ENCODE measurements around the gene NMRAL1.

Gene NMRAL1

DNA sequence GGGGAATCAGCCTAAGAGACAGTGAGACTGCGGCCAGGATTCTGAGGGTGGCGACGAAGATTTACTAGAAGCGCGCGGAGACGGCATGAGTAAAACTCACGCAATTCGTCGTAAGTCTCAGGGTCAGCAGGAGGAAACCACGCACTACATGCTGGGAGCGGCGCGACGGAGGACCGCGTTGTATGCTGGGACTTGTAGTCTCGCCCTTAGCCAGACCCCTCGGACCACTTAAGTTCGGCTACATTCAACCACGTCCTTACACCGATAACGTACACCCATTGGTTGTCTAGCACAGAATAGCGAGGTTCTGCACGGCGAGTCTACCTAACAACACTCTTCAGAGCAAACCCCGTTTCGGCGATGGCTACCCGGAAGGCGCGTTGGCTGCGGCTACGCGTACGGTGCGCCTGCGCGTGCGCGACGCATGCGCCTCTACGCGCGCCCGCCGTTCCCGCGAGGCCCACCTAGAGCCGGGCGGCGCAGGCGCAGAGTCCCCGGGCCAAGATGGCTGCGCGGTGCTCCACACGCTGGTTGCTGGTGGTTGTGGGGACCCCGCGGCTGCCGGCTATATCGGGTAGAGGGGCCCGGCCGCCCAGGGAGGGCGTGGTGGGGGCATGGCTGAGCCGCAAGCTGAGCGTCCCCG is 48.9 kb downstream of the NMRAL1 start, which contains the start of gene DNAJA3:
Gene DNAJA3, plus strand, starts transcription at position 491 of the 643 bp plus-strand sequence. Its CDS starts 14 bp downstream, at position 505.
- Histone ChIP-seq H3K4me1 (ENCODE audit: control insufficient read depth, insufficient read depth, low read length, poor library complexity, severe bottlenecking) (peaks cover 14% of the 10 kb centered on the region), H3K9me3 (ENCODE audit: control insufficient read depth, low read length) (no peaks in the 10 kb centered on the region), H3K36me3 (ENCODE audit: control insufficient read depth, insufficient read depth, low read length) (peaks cover 18% of the 10 kb centered on the region), H3K4me3 (ENCODE audit: extremely low read depth, insufficient read depth, low read length, poor library complexity, severe bottlenecking) (peak within 1 kb of the TSS; percentile 97), H3K27ac (ENCODE audit: low read depth, low read length, severe bottlenecking) (peak within 1 kb of the TSS; percentile 89)
- 0 to 1% methylated on average over 56 to 62 of the region's 68 CpGs for WGBS, 2 experiments (ENCODE audit: insufficient coverage in 2 of 2)

DNA sequence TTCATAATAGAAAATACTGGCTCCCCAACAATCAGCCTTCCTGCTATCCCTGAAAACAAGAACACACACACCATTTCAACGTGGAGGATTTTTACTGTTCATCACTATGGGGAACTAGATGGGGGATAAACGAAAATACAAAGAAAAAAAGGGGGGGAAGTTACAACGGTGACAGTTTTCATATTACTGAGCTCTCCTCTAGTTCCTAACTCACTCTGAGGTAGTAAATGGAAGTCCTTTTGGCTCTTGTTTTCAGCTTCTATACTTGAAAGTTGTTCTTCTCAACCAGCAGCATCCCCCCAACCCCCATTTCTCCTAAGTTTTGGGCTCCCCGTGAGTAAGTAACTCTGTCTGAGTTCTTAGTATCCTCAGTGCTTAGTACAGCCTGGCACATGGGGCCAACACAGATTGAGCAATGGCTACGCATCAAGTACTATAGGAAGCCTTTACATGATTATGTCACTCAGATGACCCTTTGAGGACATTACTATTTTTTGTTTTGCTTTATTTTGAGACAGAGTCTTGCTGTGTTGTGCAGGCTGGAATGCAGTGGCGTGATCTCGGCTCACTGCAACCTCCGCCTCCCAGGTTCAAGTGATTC is 53.8 kb downstream of the NMRAL1 start:
- 93 to 94% methylated on average over 4 of the region's 8 CpGs for WGBS, 2 experiments (ENCODE audit: insufficient coverage in 2 of 2)
- H3K36me3 ChIP-seq (ENCODE audit: control insufficient read depth, insufficient read depth, low read length) = no peaks in the 10 kb centered on the region
- H3K27ac ChIP-seq (ENCODE audit: low read depth, low read length, severe bottlenecking) = no peak overlapping the region
- no peak overlapping the region for H3K4me3 ChIP-seq (ENCODE audit: extremely low read depth, insufficient read depth, low read length, poor library complexity, severe bottlenecking)
- H3K4me1 ChIP-seq (ENCODE audit: control insufficient read depth, insufficient read depth, low read length, poor library complexity, severe bottlenecking) = peaks cover 3% of the 10 kb centered on the region
- no peaks in the 10 kb centered on the region for H3K9me3 ChIP-seq (ENCODE audit: control insufficient read depth, low read length)

DNA sequence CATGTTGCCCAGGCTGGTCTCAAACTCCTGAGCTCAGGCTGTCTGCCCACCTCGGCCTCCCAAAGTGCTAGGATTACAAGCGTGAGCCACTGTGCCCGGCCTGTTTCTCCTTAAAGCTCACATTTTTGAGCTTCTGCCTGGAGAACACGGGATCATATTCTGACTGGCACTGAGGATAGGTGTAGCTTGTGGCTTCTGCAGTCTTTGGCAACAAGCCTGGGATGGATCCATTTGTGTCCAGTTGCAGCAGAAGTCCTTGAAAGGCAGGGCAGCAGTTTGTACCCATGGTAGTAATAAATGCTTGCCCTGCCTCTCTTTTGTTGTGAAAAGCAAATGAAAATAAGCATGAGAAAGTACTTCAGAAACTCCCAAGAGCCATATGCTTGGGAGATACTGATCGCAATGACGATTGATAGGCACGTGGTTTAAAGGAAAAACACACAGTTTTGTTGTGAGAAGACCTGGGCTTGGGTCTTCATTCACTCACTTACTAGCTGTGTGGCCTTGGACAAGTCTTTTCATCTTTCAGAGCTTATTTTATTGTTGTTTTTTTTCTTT is 54.9 kb downstream of the NMRAL1 start:
- 73 to 77% methylated on average over 7 of the region's 7 CpGs for WGBS, 2 experiments (ENCODE audit: insufficient coverage in 2 of 2)
- Histone ChIP-seq H3K4me1 (ENCODE audit: control insufficient read depth, insufficient read depth, low read length, poor library complexity, severe bottlenecking) (peaks cover under 1% of the 10 kb centered on the region), H3K4me3 (ENCODE audit: extremely low read depth, insufficient read depth, low read length, poor library complexity, severe bottlenecking) (no peak overlapping the region), H3K9me3 (ENCODE audit: control insufficient read depth, low read length) (no peaks in the 10 kb centered on the region), H3K27ac (ENCODE audit: low read depth, low read length, severe bottlenecking) (no peak overlapping the region), H3K36me3 (ENCODE audit: control insufficient read depth, insufficient read depth, low read length) (no peaks in the 10 kb centered on the region)

- no peak within 1 kb of the TSS for H3K27ac ChIP-seq (ENCODE audit: low read depth, low read length, severe bottlenecking)
- H3K36me3 ChIP-seq (ENCODE audit: control insufficient read depth, insufficient read depth, low read length) = peaks cover 11% of the 10 kb centered on the region
- H3K4me1 ChIP-seq (ENCODE audit: control insufficient read depth, insufficient read depth, low read length, poor library complexity, severe bottlenecking) = no peaks in the 10 kb centered on the region
- H3K9me3 ChIP-seq (ENCODE audit: control insufficient read depth, low read length) = no peaks in the 10 kb centered on the region
- WGBS, 2 experiments (ENCODE audit: insufficient coverage in 2 of 2) = 0% methylated on average over 66 to 70 of the region's 92 CpGs
- peak within 1 kb of the TSS; percentile 85 for H3K4me3 ChIP-seq (ENCODE audit: extremely low read depth, insufficient read depth, low read length, poor library complexity, severe bottlenecking)
These were observed 58.0 kb downstream of the NMRAL1 start, which contains the start of gene CORO7 for GRCh38 chr16:4416200-4417032. TSS of gene CORO7 (minus strand) at chr16:4416596. CDS start at chr16:4416518, 78 bp downstream.

GRCh38 chr16:4415538-4416199 is 58.8 kb downstream of the NMRAL1 start:
- no peaks in the 10 kb centered on the region for H3K9me3 ChIP-seq (ENCODE audit: control insufficient read depth, low read length)
- H3K4me3 ChIP-seq (ENCODE audit: extremely low read depth, insufficient read depth, low read length, poor library complexity, severe bottlenecking) = peak overlapping the region; percentile 85
- no peaks in the 10 kb centered on the region for H3K4me1 ChIP-seq (ENCODE audit: control insufficient read depth, insufficient read depth, low read length, poor library complexity, severe bottlenecking)
- 7 to 8% methylated on average over 39 to 41 of the region's 44 CpGs for WGBS, 2 experiments (ENCODE audit: insufficient coverage in 2 of 2)
- H3K36me3 ChIP-seq (ENCODE audit: control insufficient read depth, insufficient read depth, low read length) = peaks cover 17% of the 10 kb centered on the region
- no peak overlapping the region for H3K27ac ChIP-seq (ENCODE audit: low read depth, low read length, severe bottlenecking)

GRCh38 chr16:4414187-4414917 is 60.1 kb downstream of the NMRAL1 start:
- Histone ChIP-seq H3K27ac (ENCODE audit: low read depth, low read length, severe bottlenecking) (no peak overlapping the region), H3K36me3 (ENCODE audit: control insufficient read depth, insufficient read depth, low read length) (peaks cover 18% of the 10 kb centered on the region), H3K4me1 (ENCODE audit: control insufficient read depth, insufficient read depth, low read length, poor library complexity, severe bottlenecking) (no peaks in the 10 kb centered on the region), H3K4me3 (ENCODE audit: extremely low read depth, insufficient read depth, low read length, poor library complexity, severe bottlenecking) (no peak overlapping the region), H3K9me3 (ENCODE audit: control insufficient read depth, low read length) (no peaks in the 10 kb centered on the region)
- WGBS, 2 experiments (ENCODE audit: insufficient coverage in 2 of 2) = 88 to 100% methylated on average over 5 to 7 of the region's 7 CpGs

- Histone ChIP-seq H3K27ac (ENCODE audit: low read depth, low read length, severe bottlenecking) (no peak overlapping the region), H3K4me3 (ENCODE audit: extremely low read depth, insufficient read depth, low read length, poor library complexity, severe bottlenecking) (no peak overlapping the region), H3K4me1 (ENCODE audit: control insufficient read depth, insufficient read depth, low read length, poor library complexity, severe bottlenecking) (no peaks in the 10 kb centered on the region), H3K36me3 (ENCODE audit: control insufficient read depth, insufficient read depth, low read length) (peaks cover 23% of the 10 kb centered on the region), H3K9me3 (ENCODE audit: control insufficient read depth, low read length) (no peaks in the 10 kb centered on the region)
- WGBS, 2 experiments (ENCODE audit: insufficient coverage in 2 of 2) = 83 to 88% methylated on average over 3 to 4 of the region's 4 CpGs
These were observed 61.6 kb downstream of the NMRAL1 start for GRCh38 chr16:4412854-4413253.

DNA sequence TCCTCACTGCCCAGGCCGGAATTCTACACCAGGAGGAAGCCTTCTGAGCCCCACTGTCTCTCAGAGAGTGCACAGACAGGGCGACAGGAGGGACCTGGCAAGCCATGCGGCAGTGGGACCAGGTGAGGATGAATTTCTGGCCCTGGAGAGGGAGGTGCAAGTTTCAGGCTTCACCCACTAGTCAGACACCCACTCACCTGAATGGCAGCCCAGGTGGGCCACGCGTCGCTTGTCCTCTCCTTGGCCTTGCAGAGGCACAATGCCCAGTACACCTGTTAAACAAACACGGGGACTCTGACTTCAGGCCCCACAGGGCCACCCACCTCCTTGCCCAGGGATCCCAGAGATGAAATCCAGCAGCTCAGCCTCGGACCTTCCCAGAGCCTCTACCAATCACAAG is 62.3 kb downstream of the NMRAL1 start:
- Histone ChIP-seq H3K9me3 (ENCODE audit: control insufficient read depth, low read length) (no peaks in the 10 kb centered on the region), H3K4me1 (ENCODE audit: control insufficient read depth, insufficient read depth, low read length, poor library complexity, severe bottlenecking) (no peaks in the 10 kb centered on the region), H3K27ac (ENCODE audit: low read depth, low read length, severe bottlenecking) (no peak overlapping the region), H3K4me3 (ENCODE audit: extremely low read depth, insufficient read depth, low read length, poor library complexity, severe bottlenecking) (no peak overlapping the region), H3K36me3 (ENCODE audit: control insufficient read depth, insufficient read depth, low read length) (peaks cover 30% of the 10 kb centered on the region)
- WGBS, 2 experiments (ENCODE audit: insufficient coverage in 2 of 2) = 97% methylated on average over 7 to 8 of the region's 8 CpGs

Data from mesodermal cell (in vitro differentiated cells).